Measurements from ENCODE around the gene RCE1. TPM values are rescaled to one million over a fixed set of nuclear protein-coding genes. Genes with fewer than 3 reads are reported as not detected.

RCE1 gene
- total RNA-seq, 2 donors from 2014 or later = 26.8 to 37.9 TPM

GRCh38 chr11:66857234-66857926 lies 14.1 kb downstream of the RCE1 start:
- DNase-seq (ENCODE audit: low spot score) (no peak), ATAC-seq (no peak)
- peak overlapping the region; percentile 75 for H3K4me3 Mint-ChIP-seq
- no peak overlapping the region for H3K27ac Mint-ChIP-seq
- H3K9me3 Mint-ChIP-seq = no peaks in the 10 kb centered on the region
- H3K36me3 Mint-ChIP-seq = no peaks in the 10 kb centered on the region
- peaks cover 0 to 3% of the 10 kb centered on the region in 2 donors for H3K4me1 Mint-ChIP-seq (ENCODE audit: low read depth in 2 of 2)
- no peaks in the 10 kb centered on the region for H3K27me3 Mint-ChIP-seq

DNA sequence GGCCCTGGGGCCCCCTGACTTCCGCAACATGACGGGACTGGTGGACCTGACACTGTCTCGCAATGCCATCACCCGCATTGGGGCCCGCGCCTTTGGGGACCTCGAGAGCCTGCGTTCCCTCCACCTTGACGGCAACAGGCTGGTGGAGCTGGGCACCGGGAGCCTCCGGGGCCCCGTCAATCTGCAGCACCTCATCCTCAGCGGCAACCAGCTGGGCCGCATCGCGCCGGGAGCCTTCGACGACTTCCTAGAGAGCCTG lies 14.6 kb downstream of the RCE1 start:
- Mint-ChIP-seq H3K4me1 (ENCODE audit: low read depth in 2 of 2) (peaks cover 0 to 3% of the 10 kb centered on the region in 2 donors), H3K27ac (no peak overlapping the region), H3K9me3 (no peaks in the 10 kb centered on the region), H3K27me3 (no peaks in the 10 kb centered on the region), H3K4me3 (peak overlapping the region; percentile 75), H3K36me3 (no peaks in the 10 kb centered on the region)
- DNase-seq (ENCODE audit: low spot score) (no peak), ATAC-seq (no peak)

- no peaks in the 10 kb centered on the region for H3K36me3 Mint-ChIP-seq
- H3K4me3 Mint-ChIP-seq = peak overlapping the region; percentile 75
- H3K27me3 Mint-ChIP-seq = no peaks in the 10 kb centered on the region
- ATAC-seq (no peak), DNase-seq (ENCODE audit: low spot score) (no peak)
- no peak overlapping the region for H3K27ac Mint-ChIP-seq
- H3K9me3 Mint-ChIP-seq = no peaks in the 10 kb centered on the region
- H3K4me1 Mint-ChIP-seq (ENCODE audit: low read depth in 2 of 2) = peaks cover 0 to 3% of the 10 kb centered on the region in 2 donors
Observed at GRCh38 chr11:66858186-66858938, 15.1 kb downstream of the RCE1 start.

DNA sequence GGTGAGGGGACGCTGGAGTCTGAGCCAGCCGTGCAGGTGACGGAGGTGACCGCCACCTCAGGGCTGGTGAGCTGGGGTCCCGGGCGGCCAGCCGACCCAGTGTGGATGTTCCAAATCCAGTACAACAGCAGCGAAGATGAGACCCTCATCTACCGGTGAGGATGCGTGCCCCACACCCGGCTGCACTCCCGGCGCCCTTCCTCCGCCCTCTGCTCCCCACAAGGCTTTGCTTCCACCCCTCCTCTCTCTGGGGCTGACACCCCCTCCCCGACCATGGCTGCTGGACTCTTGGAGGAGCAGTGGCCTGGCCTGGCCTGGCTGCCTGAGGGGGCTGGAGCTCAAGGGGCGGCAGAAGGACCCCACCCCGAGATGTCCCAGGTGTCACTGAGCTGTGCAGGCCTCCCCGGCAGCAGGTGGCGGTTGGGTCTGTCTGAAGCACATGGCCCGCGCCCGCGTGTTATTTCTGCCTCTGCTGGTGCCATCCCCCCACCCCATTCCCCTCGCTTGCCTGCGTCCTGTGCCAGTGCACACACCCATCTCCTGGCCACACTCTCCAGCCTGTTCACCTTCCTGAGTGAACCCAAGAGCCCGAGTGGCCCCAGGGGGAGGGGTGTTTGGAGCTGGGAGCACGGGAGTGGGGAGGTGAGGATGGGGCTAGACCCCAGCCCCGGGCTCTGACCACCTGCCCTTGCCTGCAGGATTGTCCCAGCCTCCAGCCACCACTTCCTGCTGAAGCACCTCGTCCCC lies 15.9 kb downstream of the RCE1 start:
- Mint-ChIP-seq H3K4me3 (no peak overlapping the region), H3K27ac (no peak overlapping the region), H3K9me3 (no peaks in the 10 kb centered on the region), H3K27me3 (no peaks in the 10 kb centered on the region), H3K4me1 (ENCODE audit: low read depth in 2 of 2) (peaks cover 0 to 3% of the 10 kb centered on the region in 2 donors), H3K36me3 (no peaks in the 10 kb centered on the region)
- DNase-seq (ENCODE audit: low spot score) (no peak), ATAC-seq (no peak)

- DNase-seq (ENCODE audit: low spot score) (no peak), ATAC-seq (no peak)
- no peak overlapping the region for H3K27ac Mint-ChIP-seq
- no peaks in the 10 kb centered on the region for H3K36me3 Mint-ChIP-seq
- no peaks in the 10 kb centered on the region for H3K27me3 Mint-ChIP-seq
- H3K4me1 Mint-ChIP-seq (ENCODE audit: low read depth in 2 of 2) = peaks cover 0 to 3% of the 10 kb centered on the region in 2 donors
- no peaks in the 10 kb centered on the region for H3K9me3 Mint-ChIP-seq
- no peak overlapping the region for H3K4me3 Mint-ChIP-seq
Observed at GRCh38 chr11:66859686-66860448, 16.6 kb downstream of the RCE1 start.

DNA sequence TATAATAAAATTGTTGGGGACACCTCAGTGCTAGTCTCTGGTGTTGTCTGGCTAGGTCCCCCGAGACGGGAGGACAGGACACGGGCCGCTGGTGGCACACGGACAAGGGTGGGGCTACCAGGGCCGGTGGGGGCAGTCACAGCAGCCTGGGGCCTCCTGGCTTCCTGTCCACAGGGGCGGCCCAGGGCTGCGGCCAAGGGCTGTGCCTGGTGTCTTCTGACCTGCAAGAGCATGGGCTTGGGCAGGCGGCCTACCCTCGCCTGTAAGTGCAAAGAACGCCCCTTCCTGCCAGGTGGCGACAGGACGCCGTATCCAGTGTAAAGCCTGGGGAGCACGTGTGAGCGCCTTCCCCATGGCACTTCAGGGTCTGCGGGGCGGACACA lies 17.2 kb downstream of the RCE1 start:
- no peak overlapping the region for H3K4me3 Mint-ChIP-seq
- DNase-seq (ENCODE audit: low spot score) = no peak
- H3K36me3 Mint-ChIP-seq = no peaks in the 10 kb centered on the region
- H3K4me1 Mint-ChIP-seq (ENCODE audit: low read depth in 2 of 2) = peaks cover 0 to 3% of the 10 kb centered on the region in 2 donors
- no peaks in the 10 kb centered on the region for H3K27me3 Mint-ChIP-seq
- no peak overlapping the region for H3K27ac Mint-ChIP-seq
- no peak for ATAC-seq
- H3K9me3 Mint-ChIP-seq = no peaks in the 10 kb centered on the region

GRCh38 chr11:66861038-66861773 lies 18.0 kb downstream of the RCE1 start:
- no peaks in the 10 kb centered on the region for H3K9me3 Mint-ChIP-seq
- no peaks in the 10 kb centered on the region for H3K4me1 Mint-ChIP-seq (ENCODE audit: low read depth in 2 of 2)
- DNase-seq (ENCODE audit: low spot score) = no peak
- ATAC-seq = no peak
- H3K36me3 Mint-ChIP-seq = no peaks in the 10 kb centered on the region
- no peak overlapping the region for H3K27ac Mint-ChIP-seq
- no peak overlapping the region for H3K4me3 Mint-ChIP-seq
- no peaks in the 10 kb centered on the region for H3K27me3 Mint-ChIP-seq

DNA sequence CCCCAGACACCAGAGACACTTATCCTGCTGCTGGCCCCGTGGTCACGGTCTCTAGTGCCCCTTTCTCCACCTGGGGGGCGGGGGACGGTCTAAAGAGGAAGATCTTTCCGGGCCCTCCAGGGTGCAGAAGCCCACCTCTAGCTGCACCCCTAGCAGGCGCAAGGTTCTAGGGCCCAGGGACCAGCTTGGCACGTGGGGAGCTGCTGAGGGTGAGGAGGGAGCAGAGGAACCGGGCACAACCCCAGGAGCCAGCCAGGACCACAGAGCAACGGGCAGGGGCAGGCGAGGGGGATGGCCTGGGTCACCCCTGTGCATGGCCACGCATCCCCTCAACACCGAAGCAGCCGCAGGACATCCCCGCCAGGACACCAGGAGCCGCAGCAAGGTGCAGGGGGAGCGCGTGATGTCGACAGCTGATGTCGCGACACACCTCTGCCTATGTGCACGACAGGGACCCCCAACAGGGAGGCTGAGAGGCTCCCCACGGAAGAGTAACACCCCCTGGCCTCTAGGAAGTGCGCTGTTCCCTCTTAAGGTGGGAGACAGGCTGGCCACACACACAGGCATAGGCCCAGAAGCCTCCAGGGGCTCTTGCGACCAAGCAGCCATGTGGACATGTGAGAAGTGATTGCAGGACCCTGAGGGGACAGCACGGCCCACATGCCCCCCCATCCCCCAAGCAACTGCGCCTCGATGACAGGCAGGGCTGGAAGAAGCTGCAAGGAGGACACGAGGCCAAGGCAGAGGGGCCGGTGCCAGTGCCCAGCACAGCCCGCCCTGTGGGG lies 18.7 kb downstream of the RCE1 start:
- H3K4me1 Mint-ChIP-seq (ENCODE audit: low read depth in 2 of 2) = no peaks in the 10 kb centered on the region
- no peak overlapping the region for H3K27ac Mint-ChIP-seq
- no peaks in the 10 kb centered on the region for H3K27me3 Mint-ChIP-seq
- ATAC-seq (no peak), DNase-seq (ENCODE audit: low spot score) (no peak)
- no peak overlapping the region for H3K4me3 Mint-ChIP-seq
- H3K9me3 Mint-ChIP-seq = no peaks in the 10 kb centered on the region
- no peaks in the 10 kb centered on the region for H3K36me3 Mint-ChIP-seq

GRCh38 chr11:66862559-66863037 lies 19.4 kb downstream of the RCE1 start:
- no peaks in the 10 kb centered on the region for H3K4me1 Mint-ChIP-seq (ENCODE audit: low read depth in 2 of 2)
- H3K27ac Mint-ChIP-seq = no peak overlapping the region
- H3K4me3 Mint-ChIP-seq = no peak overlapping the region
- ATAC-seq = no peak
- no peaks in the 10 kb centered on the region for H3K27me3 Mint-ChIP-seq
- no peaks in the 10 kb centered on the region for H3K9me3 Mint-ChIP-seq
- no peaks in the 10 kb centered on the region for H3K36me3 Mint-ChIP-seq
- no peak for DNase-seq (ENCODE audit: low spot score)

GRCh38 chr11:66863428-66864125 lies 20.3 kb downstream of the RCE1 start:
- H3K36me3 Mint-ChIP-seq = no peaks in the 10 kb centered on the region
- no peak overlapping the region for H3K4me3 Mint-ChIP-seq
- no peaks in the 10 kb centered on the region for H3K27me3 Mint-ChIP-seq
- H3K4me1 Mint-ChIP-seq (ENCODE audit: low read depth in 2 of 2) = no peaks in the 10 kb centered on the region
- H3K9me3 Mint-ChIP-seq = no peaks in the 10 kb centered on the region
- no peak for DNase-seq (ENCODE audit: low spot score)
- ATAC-seq = no peak
- H3K27ac Mint-ChIP-seq = no peak overlapping the region

DNA sequence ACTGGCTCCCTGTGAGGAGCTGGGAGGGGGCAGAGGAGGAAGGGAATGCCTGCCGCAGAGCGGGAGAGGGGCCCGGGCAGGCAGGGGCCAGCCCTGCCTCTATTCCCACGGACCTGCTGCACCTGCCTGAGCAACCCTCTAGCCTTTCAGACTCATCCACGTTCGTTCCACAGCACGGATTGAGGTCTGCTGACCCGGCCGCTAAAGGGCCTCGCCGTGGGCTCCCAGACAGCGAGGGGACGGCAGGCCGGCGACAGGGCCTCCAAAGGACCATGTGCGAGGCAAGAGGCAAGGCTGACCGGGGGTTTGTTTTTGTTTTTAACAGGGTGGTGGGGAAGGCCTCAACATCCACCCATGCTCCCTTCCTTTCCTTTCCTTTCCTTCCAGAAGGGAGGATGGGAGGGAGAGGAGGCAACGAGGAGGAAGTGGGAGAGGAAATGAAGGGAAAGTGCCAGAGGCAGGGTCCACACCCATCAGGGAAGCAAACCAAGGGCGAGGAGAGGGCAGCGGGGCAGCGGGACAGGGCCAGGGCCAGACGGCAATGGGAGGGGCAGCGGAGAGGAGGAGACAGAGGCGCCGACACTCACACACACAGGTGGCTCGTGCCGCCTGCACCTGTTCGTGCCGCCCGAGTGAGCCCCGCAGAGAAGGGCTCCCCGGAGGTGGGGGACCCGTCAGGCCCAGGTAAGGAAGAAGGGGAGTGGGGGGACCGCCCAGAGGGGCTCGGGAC lies 21.1 kb downstream of the RCE1 start:
- DNase-seq (ENCODE audit: low spot score) (no peak), ATAC-seq (no peak)
- H3K27ac Mint-ChIP-seq = no peak overlapping the region
- peaks cover 2 to 3% of the 10 kb centered on the region in 2 donors for H3K4me1 Mint-ChIP-seq (ENCODE audit: low read depth in 2 of 2)
- no peak overlapping the region for H3K4me3 Mint-ChIP-seq
- H3K27me3 Mint-ChIP-seq = no peaks in the 10 kb centered on the region
- no peaks in the 10 kb centered on the region for H3K36me3 Mint-ChIP-seq
- no peaks in the 10 kb centered on the region for H3K9me3 Mint-ChIP-seq
